H1 (cell line): ENCODE data around the gene MARCHF3. TPM values are rescaled to one million over a fixed set of nuclear protein-coding genes. Genes with fewer than 3 reads are reported as not detected.

Experiments
- ASH2L ChIP-seq: fragments of 200-600, 300-600 bp; sonication (generic); IDR thresholded peaks from one replicate; pipeline ENCODE4 v1.7.1; 2017; ENCODE audit warnings: low read length
- BRCA1 ChIP-seq: IDR thresholded peaks from 2 replicates; pipeline ENCODE4 v1.6.1; 2012; ENCODE audit warnings: low read depth, low read length, improper control_type of control experiment
- HDAC2 ChIP-seq, 2 experiments: fragments of 300-600 bp in 1 of 2; sonication (generic) in 1 of 2; IDR thresholded peaks; 2 replicates each; pipeline ENCODE4 v1.6.1; 2011 to 2012; ENCODE audit warnings: low read depth in 2 of 2, low read length in 2 of 2, mild to moderate bottlenecking in 2 of 2, moderate library complexity in 2 of 2, borderline replicate concordance in 1 of 2, inconsistent platforms in 1 of 2
- NRF1 ChIP-seq: IDR thresholded peaks from 2 replicates; pipeline ENCODE4 v1.6.1; 2011; ENCODE audit warnings: mild to moderate bottlenecking, low read depth, low read length, improper control_type of control experiment
- POLR2AphosphoS5 ChIP-seq: IDR thresholded peaks from 2 replicates; pipeline ENCODE4 v1.6.1; 2011; ENCODE audit warnings: low read depth, low read length
- RAD21 ChIP-seq, 2 experiments: IDR thresholded peaks in 1 of 2; conservative IDR thresholded peaks in 1 of 2; 2 replicates each; pipeline ENCODE4 v1.6.1; 2011; ENCODE audit warnings: low read depth in 2 of 2, low read length in 2 of 2, improper control_type of control experiment in 1 of 2, inconsistent platforms in 1 of 2, mild to moderate bottlenecking in 1 of 2, moderate library complexity in 1 of 2
- SP1 ChIP-seq: IDR thresholded peaks from 2 replicates; pipeline ENCODE4 v1.6.1; 2011; ENCODE audit warnings: low read depth, low read length
- polyA plus RNA-seq, 7 experiments: library from polyadenylated mRNA; depleted of rRNA in 3 of 7; stranded (reverse) in 5 of 7; unstranded in 2 of 7; fragments of >200 nt in 5 of 7; fragments of 200-250 nt in 2 of 7; gene quantifications; 1 replicate in 5 of 7; 2 replicates in 1 of 7; 4 replicates in 1 of 7; pipeline versions ENCODE4 v1.2.1 to v1.2.3, GENCODE V29; 2011 to 2013; ENCODE audit warnings: missing spikeins in 2 of 7, mixed read lengths in 2 of 7
- total RNA-seq: library from RNA; stranded (reverse); fragmentation: NEBNext Ultra II Directional; extraction: Animal tissue kit (Norgen Biotek cat#: 25700); gene quantifications from 2 replicates; pipeline ENCODE4 v1.2.1, GENCODE V29; 2021

Gene MARCHF3
- total and polyA plus RNA-seq, 2 of the 8 experiments (the other 6 are each of a cell fraction or from before 2014, with no cell fraction given) = 12.0 to 16.9 TPM

DNA sequence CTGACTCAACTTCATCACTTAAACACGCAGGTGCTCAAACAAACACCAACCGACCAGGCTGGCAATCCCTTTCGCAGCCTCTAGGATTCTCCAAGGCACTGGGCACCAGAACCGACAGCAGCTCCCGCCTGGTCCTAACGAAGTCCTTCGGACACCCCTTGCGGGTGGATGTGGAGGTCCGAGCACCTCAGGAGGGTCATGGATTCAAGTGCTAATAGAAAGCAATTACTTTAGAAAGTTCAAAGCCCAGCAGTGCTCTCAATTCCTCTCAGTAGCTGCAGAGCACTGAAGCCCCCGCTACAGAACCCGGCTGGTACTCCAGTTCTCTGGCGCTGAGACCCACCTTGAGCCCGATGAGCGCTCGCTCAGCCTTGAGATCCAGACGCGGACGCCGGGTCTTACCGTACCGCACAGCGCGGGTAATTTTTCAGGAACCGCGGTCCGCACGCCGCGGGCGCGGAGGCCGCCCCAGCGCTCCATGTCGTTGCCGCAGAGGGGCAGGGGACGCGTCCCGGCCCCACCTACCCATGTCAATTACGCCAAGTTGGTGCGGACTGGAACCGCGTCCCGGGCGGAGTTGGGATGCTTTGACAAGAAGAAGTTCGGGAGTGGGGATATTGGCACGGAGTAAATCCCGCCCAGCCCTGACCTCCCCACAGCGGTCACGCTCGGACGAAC lies 638 bp downstream of the MARCHF3 start (continued):
- TF ChIP-seq RAD21 (IDR thresholded peaks at IDR 0.05 in 1 of 2, conservative IDR thresholded peaks at IDR 0.05 in 1 of 2; ENCODE audit: low read depth in 2 of 2, low read length in 2 of 2) = peak; percentile 65 to 71
- no peak for TF ChIP-seq SP1
- no peak for TF ChIP-seq POLR2AphosphoS5
- no peak for TF ChIP-seq BRCA1
- 0 out of 4 replicates have a peak, but pooled peaks of 1 of the 2 experiments have one; percentile 31 for TF ChIP-seq HDAC2 (IDR thresholded peaks at IDR 0.05; ENCODE audit: borderline replicate concordance in 1 of 2, low read depth in 2 of 2, low read length in 2 of 2)
- peak; percentile 34 for TF ChIP-seq ASH2L
- TF ChIP-seq NRF1 = no peak
